NK-92 treated with Interleukin-12 subunit alpha and Interleukin-12 subunit beta, amount 100 ng/mL, for 24 hours (cell line): ENCODE data around the gene CCDC196.
"Not testable (repeated sequence)": the region's sequence is repeated elsewhere in the genome, so short reads cannot be mapped to it uniquely, and the experiment has no call there.

Source experiments
- DNase-seq: peaks from one replicate; lab custom pipeline; 2025; lab: John Stamatoyannopoulos, UW

Gene CCDC196

GRCh38 chr14:66495218-66496098, 9.3 kb downstream of the CCDC196 start:
- no peak for DNase-seq

DNA sequence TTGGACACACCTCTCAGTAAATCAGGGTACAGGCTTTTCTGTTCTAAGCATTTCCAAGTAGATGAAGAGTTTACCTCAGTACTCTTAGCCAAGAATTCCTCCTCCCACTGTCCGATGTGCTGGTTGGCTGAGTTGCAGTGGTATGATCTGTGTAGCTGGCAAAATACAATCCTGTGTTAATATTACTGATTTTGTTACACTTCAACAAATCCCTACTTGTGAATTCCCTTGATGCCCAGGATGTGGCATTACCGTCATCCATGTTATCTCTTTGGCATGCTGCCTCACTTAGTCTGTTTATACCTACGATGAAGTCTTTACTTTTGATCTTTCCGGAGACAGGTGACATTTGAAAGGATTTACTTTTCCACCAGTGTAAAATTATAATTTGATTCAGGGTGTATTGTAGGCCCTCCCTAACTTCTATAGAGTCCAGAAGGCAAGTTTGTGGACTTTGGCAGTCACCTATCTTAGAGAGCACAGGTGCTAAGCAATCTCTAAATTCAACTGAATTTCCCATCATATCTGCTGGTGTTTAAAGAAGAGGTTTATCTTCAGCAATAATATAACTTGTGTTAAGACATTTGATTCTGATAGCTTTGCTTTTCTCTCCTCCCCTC, 10.1 kb downstream of the CCDC196 start:
- no peak for DNase-seq

DNA sequence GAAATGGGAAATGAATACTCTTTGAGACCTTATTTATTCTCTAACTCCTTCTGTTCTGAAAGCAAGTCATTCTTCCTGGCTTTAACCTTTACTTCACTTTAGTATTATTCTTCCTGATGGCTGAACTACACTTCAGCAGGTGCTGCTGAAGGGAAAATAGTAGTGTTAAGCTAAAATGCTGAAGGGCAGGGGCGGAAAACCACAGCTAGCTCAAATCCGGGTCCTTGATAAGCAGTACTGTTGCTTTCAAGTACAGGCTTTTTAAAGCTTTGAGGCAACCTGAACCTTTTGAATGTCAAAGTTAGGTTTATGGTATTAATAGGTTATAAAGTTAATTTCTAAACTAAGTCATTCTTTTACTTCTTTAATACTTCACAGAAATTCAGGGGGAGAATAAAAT, 10.7 kb downstream of the CCDC196 start:
- no peak for DNase-seq

DNA sequence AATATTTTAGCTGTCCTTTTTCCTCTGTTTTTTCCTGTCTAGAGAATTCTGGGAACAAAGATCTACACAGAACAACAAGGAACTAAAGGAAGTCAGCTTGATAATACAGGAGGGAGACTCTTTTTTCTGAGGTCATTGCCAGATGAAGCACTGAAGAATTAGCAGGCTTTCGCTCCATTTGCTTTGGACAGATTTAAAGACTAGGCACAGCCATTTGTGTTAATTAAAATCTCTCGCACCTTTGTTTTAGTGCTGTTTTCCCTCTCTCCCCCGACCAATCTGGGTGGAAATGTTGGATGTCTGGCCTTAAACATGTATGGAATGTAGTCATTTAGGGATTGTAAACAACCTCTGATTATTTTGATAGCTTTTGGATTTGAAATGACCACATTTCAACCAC, 12.1 kb downstream of the CCDC196 start:
- no peak for DNase-seq

- DNase-seq: no peak
Measured at GRCh38 chr14:66501592-66501991, 15.4 kb downstream of the CCDC196 start.

- not testable (repeated sequence) for DNase-seq
Measured at GRCh38 chr14:66502836-66503235, 16.7 kb downstream of the CCDC196 start.

- DNase-seq: no peak
Measured at GRCh38 chr14:66503532-66503931, 17.4 kb downstream of the CCDC196 start.

DNA sequence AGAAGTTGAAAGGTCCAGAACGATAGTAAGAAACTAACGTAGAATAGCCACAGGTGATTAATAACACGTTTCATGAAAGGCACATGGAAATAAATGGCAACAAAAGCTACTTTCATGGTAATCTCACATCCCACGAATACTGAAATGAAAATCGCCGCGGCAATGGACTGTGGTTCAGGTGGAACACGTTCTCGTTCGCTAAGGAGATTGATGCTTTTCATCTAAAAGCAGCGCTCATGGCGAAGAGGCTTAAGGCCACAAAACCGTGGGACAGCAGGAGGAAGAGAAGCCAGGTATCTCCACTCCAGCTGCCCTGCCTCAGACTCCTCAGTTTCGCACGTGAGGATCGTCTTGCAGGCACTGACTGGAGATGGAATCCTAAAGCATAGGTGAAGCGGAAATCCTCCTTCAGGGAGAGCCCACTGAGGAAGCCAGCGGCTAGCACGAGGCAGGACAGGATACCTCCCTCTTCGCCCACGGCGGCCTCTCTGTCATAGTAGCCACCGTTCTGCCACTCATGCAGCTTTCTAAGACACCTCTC, 21.1 kb downstream of the CCDC196 start:
- DNase-seq: no peak

GRCh38 chr14:66507722-66508546, 21.8 kb downstream of the CCDC196 start, which contains the start of gene GPHN:
GPHN (plus strand) TSS chr14:66508147.
- DNase-seq: no peak

DNA sequence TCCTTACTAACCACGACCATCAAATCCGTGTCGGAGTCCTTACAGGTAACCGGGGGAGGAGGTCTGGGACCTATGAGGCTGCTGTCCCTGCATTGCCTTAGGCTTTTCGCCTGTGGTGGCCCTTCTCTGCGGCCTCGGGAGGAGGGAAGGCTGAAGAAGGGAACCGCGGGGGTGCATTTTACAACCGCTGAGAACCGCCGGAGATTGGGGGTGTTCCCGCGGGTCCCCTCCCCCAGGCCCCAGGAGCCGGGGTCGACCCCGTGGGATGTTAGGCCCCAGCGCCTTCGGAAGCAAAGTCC, 22.3 kb downstream of the CCDC196 start:
- DNase-seq: no peak

DNA sequence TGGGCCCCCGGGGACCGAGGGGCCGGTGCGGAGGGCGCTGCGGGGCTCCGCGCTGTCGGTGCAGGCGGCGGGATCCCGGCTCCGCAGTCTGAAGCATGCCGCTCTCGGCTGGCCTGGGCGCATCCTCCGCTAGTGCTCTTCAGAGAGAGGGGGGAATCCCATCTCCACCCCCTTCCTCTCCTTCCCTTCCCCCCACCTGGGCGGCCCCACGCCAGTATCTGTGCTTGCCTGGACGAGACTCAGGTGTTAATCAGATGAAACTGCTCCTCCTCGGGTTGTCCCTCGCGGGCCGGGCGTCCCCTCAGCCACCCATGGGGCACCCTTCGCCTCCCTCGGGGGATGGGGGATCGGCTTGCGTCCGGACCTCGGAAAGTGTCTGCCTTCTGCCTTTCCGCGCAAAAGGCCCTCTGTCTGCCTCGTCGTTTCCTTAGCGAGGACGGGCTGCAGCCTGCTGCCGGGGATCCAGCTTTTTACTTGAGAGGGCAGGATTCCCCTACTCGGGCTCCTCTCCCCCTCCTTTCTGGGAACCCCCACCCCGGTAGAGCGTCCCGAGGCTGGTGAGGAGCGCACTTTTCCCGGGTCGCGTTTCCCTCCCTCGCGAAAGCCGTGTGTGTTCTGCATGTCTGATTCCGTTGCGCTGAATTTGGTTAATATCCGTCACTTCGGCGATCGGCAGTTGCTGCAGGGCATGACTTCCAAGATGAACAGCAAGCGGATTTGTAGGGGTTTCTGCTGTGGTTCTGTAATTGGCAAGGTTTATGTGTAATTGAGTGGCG, 22.9 kb downstream of the CCDC196 start:
- no peak for DNase-seq

GRCh38 chr14:66509874-66510273, 23.7 kb downstream of the CCDC196 start:
- no peak for DNase-seq

DNA sequence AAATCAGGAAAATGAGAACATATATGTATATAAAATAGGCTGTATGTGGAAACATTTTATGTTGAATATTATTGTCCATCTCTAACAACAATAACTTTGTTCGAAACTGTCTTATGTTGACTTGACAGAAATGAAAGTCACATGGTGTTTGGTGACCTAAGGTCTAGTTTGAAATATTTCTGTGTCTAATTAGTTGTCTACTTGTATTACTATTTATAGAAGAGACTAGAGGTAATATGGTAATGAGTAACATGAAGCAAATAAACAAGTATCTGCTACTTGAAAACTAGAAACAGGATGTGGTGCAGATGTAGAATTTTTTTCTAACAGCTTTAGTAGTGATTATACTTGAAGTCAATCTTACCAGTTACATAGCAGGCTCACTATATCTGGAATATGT, 25.7 kb downstream of the CCDC196 start:
- no peak for DNase-seq

- DNase-seq: no peak
Measured at GRCh38 chr14:66514213-66514612, 28.0 kb downstream of the CCDC196 start.

GRCh38 chr14:66530526-66530925, 44.4 kb downstream of the CCDC196 start:
- no peak for DNase-seq

GRCh38 chr14:66539034-66539433, 52.9 kb downstream of the CCDC196 start:
- no peak for DNase-seq

GRCh38 chr14:66540038-66540437, 53.9 kb downstream of the CCDC196 start:
- no peak for DNase-seq

DNA sequence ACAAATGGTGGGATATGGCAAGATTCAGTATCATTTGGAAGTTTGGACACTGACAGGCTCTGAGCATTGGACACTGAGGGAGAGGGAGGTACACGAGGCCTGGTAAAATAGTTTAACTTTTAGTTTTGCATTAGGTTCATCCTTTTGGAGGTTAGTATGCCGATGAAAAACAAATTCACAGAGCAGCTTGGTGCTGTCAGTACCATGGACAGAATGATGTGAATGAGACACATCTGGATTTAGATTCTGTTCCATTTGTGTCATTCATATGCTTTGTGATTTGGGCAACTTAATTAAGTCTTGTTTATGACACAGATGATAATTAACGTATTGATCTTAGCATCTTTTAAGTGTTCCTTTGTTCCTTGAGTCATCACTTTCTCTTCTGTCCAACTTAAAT, 55.5 kb downstream of the CCDC196 start:
- DNase-seq: no peak

- no peak for DNase-seq
Measured at GRCh38 chr14:66543996-66544395, 57.8 kb downstream of the CCDC196 start.

GRCh38 chr14:66545191-66545590, 59.0 kb downstream of the CCDC196 start:
- not testable (repeated sequence) for DNase-seq

GRCh38 chr14:66545751-66546150, 59.6 kb downstream of the CCDC196 start:
- not testable (repeated sequence) for DNase-seq
